ENCODE results near the gene MTLN. TPM values are rescaled to one million over a fixed set of nuclear protein-coding genes. Genes with fewer than 3 reads are reported as not detected.
A peak's percentile ranks its signal among the peaks of the same experiment; 100 is the strongest.

The MTLN gene
- total and polyA plus RNA-seq, 2 of the 13 experiments (the other 11 are each of a cell fraction or from before 2014, with no cell fraction given) = 37.1 to 50.4 TPM

DNA sequence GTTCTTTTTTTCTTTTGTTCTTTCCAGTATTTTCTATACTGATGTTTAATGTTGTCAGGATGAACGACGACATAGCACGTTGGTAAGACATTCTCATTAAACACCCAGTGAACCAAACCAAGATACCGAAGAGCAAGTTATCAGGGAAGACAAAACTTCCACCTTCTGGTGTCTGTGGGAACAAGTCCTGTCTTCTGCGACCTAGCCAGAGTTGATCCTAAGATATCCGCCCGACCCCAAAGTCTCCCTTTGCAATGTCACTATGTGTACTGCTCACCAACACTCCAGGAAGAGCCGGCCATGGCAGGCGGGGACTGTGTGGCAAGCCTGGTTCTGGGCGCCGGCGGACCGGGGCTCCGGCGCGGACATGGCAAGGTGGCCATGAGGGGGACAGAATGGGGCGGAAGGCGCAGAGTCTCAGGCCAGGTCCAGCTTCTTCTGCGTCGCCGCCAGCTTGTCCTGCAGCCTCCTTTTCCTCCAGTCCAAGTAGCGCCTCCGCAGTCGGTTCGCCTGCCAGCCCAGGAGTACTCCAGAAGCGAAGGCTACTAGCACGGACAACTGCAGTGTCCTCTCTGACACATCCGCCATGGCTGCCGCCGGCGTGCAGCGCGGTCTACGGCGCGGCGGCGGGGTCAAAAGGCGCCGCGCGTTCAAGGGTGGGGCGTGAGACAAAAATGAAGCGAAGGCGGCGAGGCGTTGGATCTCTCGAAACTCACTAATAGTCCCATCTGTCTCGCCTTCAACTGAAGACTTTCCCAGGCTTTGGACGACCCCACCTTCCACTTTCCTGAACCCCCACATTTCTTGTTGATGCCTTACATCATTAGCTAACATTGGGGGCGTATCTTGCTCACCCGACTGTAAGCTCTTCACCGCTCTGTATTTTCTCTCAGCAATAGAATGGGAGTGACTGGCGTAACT, at the start of gene MTLN (continued):
- TF ChIP-seq SAFB2 (CRISPR knock-in tag; IDR thresholded peaks at IDR 0.05; ENCODE audit: borderline replicate concordance, low read depth) (no peak), ZNF225 (CRISPR knock-in tag; IDR thresholded peaks at IDR 0.05) (peak; percentile 82; the same call in 1 of the 2 replicates), ZNF644 (CRISPR knock-in tag; IDR thresholded peaks at IDR 0.05; ENCODE audit: low read depth) (no peak), THYN1 (CRISPR knock-in tag; IDR thresholded peaks at IDR 0.05; ENCODE audit: borderline replicate concordance, low read depth) (0 out of 2 replicates have a peak, but pooled peaks have one; percentile 53), ZNF737 (CRISPR knock-in tag; IDR thresholded peaks at IDR 0.05; ENCODE audit: borderline replicate concordance) (no peak), MAF1 (CRISPR knock-in tag; IDR thresholded peaks at IDR 0.05; ENCODE audit: borderline replicate concordance) (no peak), LCORL (IDR thresholded peaks at IDR 0.05) (no peak), LCORL (CRISPR knock-in tag; IDR thresholded peaks at IDR 0.05) (peak; percentile 85), ZNF724P (CRISPR knock-in tag; IDR thresholded peaks at IDR 0.05; ENCODE audit: borderline replicate concordance) (0 out of 2 replicates have a peak, but pooled peaks have one; percentile 37), ZNF33B (CRISPR knock-in tag; IDR thresholded peaks at IDR 0.05) (peak; percentile 89), TRIM24 (CRISPR knock-in tag; IDR thresholded peaks at IDR 0.05) (no peak), HBP1 (CRISPR knock-in tag; IDR thresholded peaks at IDR 0.05; ENCODE audit: low read depth) (peak; percentile 89; the same call in 1 of the 2 replicates), TEAD3 (CRISPR knock-in tag; optimal IDR thresholded peaks at IDR 0.05; ENCODE audit: borderline replicate concordance) (peak; percentile 53), ZNF207 (IDR thresholded peaks at IDR 0.05; ENCODE audit: borderline replicate concordance) (no peak), LRRFIP1 (CRISPR knock-in tag; conservative IDR thresholded peaks at IDR 0.05) (no peak), ZNF713 (CRISPR knock-in tag; IDR thresholded peaks at IDR 0.05) (no peak), ZNF503 (CRISPR knock-in tag; IDR thresholded peaks at IDR 0.05) (peak; percentile 51; the same call in 1 of the 2 replicates), HOXA7 (CRISPR knock-in tag; IDR thresholded peaks at IDR 0.05) (no peak)
- TF ChIP-seq, protein P1, sequence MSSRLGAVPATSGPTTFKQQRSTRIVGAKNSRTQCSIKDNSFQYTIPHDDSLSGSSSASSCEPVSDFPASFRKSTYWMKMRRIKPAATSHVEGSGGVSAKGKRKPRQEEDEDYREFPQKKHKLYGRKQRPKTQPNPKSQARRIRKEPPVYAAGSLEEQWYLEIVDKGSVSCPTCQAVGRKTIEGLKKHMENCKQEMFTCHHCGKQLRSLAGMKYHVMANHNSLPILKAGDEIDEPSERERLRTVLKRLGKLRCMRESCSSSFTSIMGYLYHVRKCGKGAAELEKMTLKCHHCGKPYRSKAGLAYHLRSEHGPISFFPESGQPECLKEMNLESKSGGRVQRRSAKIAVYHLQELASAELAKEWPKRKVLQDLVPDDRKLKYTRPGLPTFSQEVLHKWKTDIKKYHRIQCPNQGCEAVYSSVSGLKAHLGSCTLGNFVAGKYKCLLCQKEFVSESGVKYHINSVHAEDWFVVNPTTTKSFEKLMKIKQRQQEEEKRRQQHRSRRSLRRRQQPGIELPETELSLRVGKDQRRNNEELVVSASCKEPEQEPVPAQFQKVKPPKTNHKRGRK (CRISPR knock-in tag; IDR thresholded peaks at IDR 0.05) = no peak
- TF ChIP-seq, protein P2, sequence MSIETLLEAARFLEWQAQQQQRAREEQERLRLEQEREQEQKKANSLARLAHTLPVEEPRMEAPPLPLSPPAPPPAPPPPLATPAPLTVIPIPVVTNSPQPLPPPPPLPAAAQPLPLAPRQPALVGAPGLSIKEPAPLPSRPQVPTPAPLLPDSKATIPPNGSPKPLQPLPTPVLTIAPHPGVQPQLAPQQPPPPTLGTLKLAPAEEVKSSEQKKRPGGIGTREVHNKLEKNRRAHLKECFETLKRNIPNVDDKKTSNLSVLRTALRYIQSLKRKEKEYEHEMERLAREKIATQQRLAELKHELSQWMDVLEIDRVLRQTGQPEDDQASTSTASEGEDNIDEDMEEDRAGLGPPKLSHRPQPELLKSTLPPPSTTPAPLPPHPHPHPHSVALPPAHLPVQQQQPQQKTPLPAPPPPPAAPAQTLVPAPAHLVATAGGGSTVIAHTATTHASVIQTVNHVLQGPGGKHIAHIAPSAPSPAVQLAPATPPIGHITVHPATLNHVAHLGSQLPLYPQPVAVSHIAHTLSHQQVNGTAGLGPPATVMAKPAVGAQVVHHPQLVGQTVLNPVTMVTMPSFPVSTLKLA (IDR thresholded peaks at IDR 0.05) = no peak

All from HepG2 (cell line).